BLaER1 treated with 17β-estradiol and CSF1 and Interleukin-3, amounts not matched to agents 10 nM and 100 nM (cell line): ENCODE results near the gene THEM4.
"Not testable (repeated sequence)": the region's sequence is repeated elsewhere in the genome, so short reads cannot be mapped to it uniquely, and the experiment has no call there.

ENCODE experiments used
- H3K27ac ChIP-seq, 11 experiments: shearing (Covaris generic); formaldehyde crosslinking; 2 replicates each; pipeline ENCODE4 v1.8.1; 2022
- H3K27me3 ChIP-seq, 11 experiments: shearing (Covaris generic); formaldehyde crosslinking; 2 replicates each; pipeline ENCODE4 v1.8.1; 2022
- H3K36me3 ChIP-seq, 11 experiments: shearing (Covaris generic); formaldehyde crosslinking; 2 replicates each; pipeline ENCODE4 v1.8.1; 2022
- H3K4me1 ChIP-seq, 10 experiments: shearing (Covaris generic); formaldehyde crosslinking; 2 replicates each; pipeline ENCODE4 v1.8.1; 2022
- H3K4me2 ChIP-seq, 11 experiments: shearing (Covaris generic); formaldehyde crosslinking; 2 replicates each; pipeline ENCODE4 v1.8.1; 2022
- H3K4me3 ChIP-seq, 10 experiments: shearing (Covaris generic); formaldehyde crosslinking; 2 replicates each; pipeline ENCODE4 v1.8.1; 2022
- H3K9ac ChIP-seq, 11 experiments: shearing (Covaris generic); formaldehyde crosslinking; 2 replicates each; pipeline ENCODE4 v1.8.1; 2022
- H3K9me3 ChIP-seq, 11 experiments: shearing (Covaris generic); formaldehyde crosslinking; replicated peaks in 1 of 11; 2 replicates each; pipeline ENCODE4 v1.8.1; 2022
- H4K20me1 ChIP-seq, 11 experiments: shearing (Covaris generic); formaldehyde crosslinking; 2 replicates each; pipeline ENCODE4 v1.8.1; 2022
- Cebpa-rat ChIP-seq, 11 experiments: shearing (Covaris generic); IDR thresholded peaks; 2 replicates each; pipeline ENCODE4 v1.8.1; 2022

THEM4 gene

DNA sequence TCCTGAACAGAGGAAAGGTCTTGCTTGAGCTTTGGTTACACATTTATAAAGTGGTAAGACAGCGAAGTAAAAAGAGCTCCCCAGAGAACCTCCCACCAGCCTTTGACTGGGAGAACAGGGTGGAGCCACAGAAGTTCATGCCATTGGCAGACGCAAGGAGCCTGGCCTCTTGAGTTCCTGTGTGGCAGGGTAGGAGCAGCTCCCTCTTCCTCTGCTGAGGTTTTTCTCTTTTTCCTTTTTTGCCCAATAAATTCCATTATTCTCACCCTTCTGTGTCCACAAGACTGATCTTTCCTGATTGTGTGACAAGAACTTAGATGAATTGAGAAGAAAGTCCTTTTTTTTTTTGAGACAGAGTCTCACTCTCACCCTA is 4.3 kb downstream of the THEM4 start:
- H3K9ac ChIP-seq: no peak overlapping the region
- no peak for TF ChIP-seq Cebpa-rat (IDR thresholded peaks at IDR 0.05)
- no peaks in the 10 kb centered on the region for H3K27me3 ChIP-seq
- H3K36me3 ChIP-seq: 0 out of 22 replicates have a peak, but pooled peaks cover 0 to 12% (median 0%) of the 10 kb centered on the region in 11 experiments
- H3K4me2 ChIP-seq: no peak overlapping the region
- H3K4me3 ChIP-seq: no peak overlapping the region
- H4K20me1 ChIP-seq: no peaks in the 10 kb centered on the region
- peaks cover 78 to 92% (median 82%) of the 10 kb centered on the region in 11 experiments for H3K9me3 ChIP-seq
- H3K4me1 ChIP-seq: no peaks in the 10 kb centered on the region
- no peak overlapping the region for H3K27ac ChIP-seq

- no peak overlapping the region for H3K4me2 ChIP-seq
- H3K27me3 ChIP-seq: no peaks in the 10 kb centered on the region
- H3K4me1 ChIP-seq: no peaks in the 10 kb centered on the region
- no peaks in the 10 kb centered on the region for H4K20me1 ChIP-seq
- H3K4me3 ChIP-seq: no peak overlapping the region
- TF ChIP-seq Cebpa-rat (IDR thresholded peaks at IDR 0.05): no peak
- no peak overlapping the region for H3K9ac ChIP-seq
- H3K9me3 ChIP-seq: peaks cover 67 to 92% (median 80%) of the 10 kb centered on the region in 11 experiments
- H3K36me3 ChIP-seq: 0 out of 22 replicates have a peak, but pooled peaks cover 0 to 4% (median 0%) of the 10 kb centered on the region in 11 experiments
- H3K27ac ChIP-seq: no peak overlapping the region
These were observed 6.5 kb downstream of the THEM4 start for GRCh38 chr1:151902858-151903257.

GRCh38 chr1:151900804-151901203 is 8.5 kb downstream of the THEM4 start:
- not testable (repeated sequence) for H3K27me3 ChIP-seq, H3K27ac ChIP-seq, H3K9ac ChIP-seq, H4K20me1 ChIP-seq, H3K4me3 ChIP-seq, H3K36me3 ChIP-seq, H3K4me2 ChIP-seq, H3K4me1 ChIP-seq
- H3K9me3 ChIP-seq: peaks cover 47 to 71% (median 62%) of the 10 kb centered on the region in 11 experiments

DNA sequence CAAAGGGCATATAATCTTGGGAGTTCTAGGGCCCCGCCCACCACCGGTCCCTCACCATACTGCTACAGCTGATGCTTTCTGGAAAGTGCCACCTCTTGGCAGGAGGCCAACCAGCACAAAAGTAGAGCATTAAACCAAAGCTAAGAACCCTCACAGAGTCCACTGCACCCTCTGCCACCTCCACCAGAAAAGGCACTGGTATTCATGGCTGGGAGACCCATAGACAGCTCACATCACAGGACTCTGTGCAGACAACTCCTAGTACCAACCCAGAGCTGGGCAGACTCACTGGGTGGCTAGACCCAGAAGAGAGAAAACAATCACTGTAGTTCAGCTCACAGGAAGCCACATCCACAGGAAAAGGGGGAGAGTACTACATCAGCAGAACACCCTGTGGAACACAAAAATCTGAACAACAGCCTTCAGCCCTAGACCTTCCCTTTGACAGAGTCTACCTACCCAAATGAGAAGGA is 10.8 kb downstream of the THEM4 start:
- no peak overlapping the region for H3K4me3 ChIP-seq
- no peaks in the 10 kb centered on the region for H3K36me3 ChIP-seq
- no peak overlapping the region for H3K4me2 ChIP-seq
- peaks cover 32 to 54% (median 46%) of the 10 kb centered on the region in 11 experiments for H3K9me3 ChIP-seq
- TF ChIP-seq Cebpa-rat (IDR thresholded peaks at IDR 0.05): no peak
- H3K27ac ChIP-seq: no peak overlapping the region
- H4K20me1 ChIP-seq: no peaks in the 10 kb centered on the region
- H3K4me1 ChIP-seq: no peaks in the 10 kb centered on the region
- H3K27me3 ChIP-seq: no peaks in the 10 kb centered on the region
- H3K9ac ChIP-seq: no peak overlapping the region

GRCh38 chr1:151897991-151898431 is 11.3 kb downstream of the THEM4 start:
- H3K4me3 ChIP-seq: no peak overlapping the region
- no peaks in the 10 kb centered on the region for H3K36me3 ChIP-seq
- H3K27me3 ChIP-seq: no peaks in the 10 kb centered on the region
- peaks cover 32 to 54% (median 46%) of the 10 kb centered on the region in 11 experiments for H3K9me3 ChIP-seq
- H3K9ac ChIP-seq: no peak overlapping the region
- no peaks in the 10 kb centered on the region for H4K20me1 ChIP-seq
- H3K4me1 ChIP-seq: no peaks in the 10 kb centered on the region
- H3K27ac ChIP-seq: no peak overlapping the region
- H3K4me2 ChIP-seq: no peak overlapping the region
- no peak for TF ChIP-seq Cebpa-rat (IDR thresholded peaks at IDR 0.05)

DNA sequence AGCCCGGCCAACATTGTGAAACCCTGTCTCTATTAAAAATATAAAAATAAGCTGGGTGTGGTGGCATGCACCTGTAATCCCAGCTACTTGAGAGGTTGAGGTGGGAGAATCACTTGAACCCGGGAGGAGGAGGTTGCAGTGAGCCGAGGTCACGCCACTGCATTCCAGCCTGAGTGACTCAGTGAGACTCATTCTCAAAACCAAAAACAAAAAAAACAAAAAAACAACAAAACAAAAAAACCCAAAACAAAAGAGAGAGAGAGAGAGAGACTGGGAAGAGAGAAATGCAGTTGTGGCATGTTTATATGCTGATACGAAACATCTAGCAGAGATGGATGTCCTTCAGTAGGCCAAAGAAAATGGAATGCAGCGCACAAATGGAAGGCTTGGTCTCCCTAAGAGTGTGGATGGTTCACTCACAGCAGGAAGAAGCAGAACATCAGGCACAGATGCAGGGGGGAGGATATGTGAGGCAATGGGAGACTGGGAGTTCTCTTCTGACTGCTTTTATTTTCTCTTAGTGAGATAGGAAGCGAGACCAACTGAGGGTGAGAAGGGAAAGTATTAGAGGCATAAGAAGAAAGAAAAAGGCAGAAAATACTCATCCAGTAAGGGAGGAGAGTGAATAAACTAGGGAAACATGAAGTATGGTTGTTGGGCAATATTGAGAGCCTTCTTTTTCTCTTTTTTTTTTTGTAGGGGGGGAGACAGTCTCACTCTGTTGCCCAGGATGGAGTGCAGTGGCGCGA is 16.0 kb downstream of the THEM4 start:
- Histone ChIP-seq H3K27me3 (no peaks in the 10 kb centered on the region), H3K9me3 (peaks cover 0 to 8% (median 5%) of the 10 kb centered on the region in 11 experiments; a peak in 11 of 22 replicates), H4K20me1 (no peaks in the 10 kb centered on the region), H3K4me1 (no peaks in the 10 kb centered on the region), H3K4me3 (no peak overlapping the region), H3K9ac (no peak overlapping the region), H3K36me3 (no peaks in the 10 kb centered on the region), H3K4me2 (no peak overlapping the region), H3K27ac (no peak overlapping the region)
- no peak for TF ChIP-seq Cebpa-rat (IDR thresholded peaks at IDR 0.05)

DNA sequence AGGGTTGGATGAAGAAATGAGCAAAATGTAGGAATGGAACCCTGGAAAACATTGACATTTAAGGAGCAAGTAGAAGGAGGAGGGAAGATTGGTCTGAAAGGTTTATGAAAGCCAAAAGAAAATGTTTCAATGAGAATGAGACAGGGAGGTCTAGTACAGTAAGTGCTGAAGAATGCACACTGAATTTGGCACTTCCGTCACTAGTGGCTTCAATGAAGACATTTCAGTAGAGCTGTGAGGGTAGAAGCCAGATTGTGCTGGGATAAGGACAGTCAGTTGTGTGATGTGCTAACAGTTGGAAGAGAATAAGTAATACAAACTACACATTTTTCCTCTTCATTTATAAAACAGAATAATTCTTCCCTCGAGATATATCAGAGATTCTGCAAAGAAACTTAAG is 17.1 kb downstream of the THEM4 start:
- H3K4me2 ChIP-seq: no peak overlapping the region
- H3K9ac ChIP-seq: no peak overlapping the region
- H3K36me3 ChIP-seq: no peaks in the 10 kb centered on the region
- H4K20me1 ChIP-seq: no peaks in the 10 kb centered on the region
- TF ChIP-seq Cebpa-rat (IDR thresholded peaks at IDR 0.05): no peak
- H3K27me3 ChIP-seq: no peaks in the 10 kb centered on the region
- H3K9me3 ChIP-seq: no peaks in the 10 kb centered on the region
- no peaks in the 10 kb centered on the region for H3K4me1 ChIP-seq
- H3K4me3 ChIP-seq: no peak overlapping the region
- H3K27ac ChIP-seq: no peak overlapping the region

DNA sequence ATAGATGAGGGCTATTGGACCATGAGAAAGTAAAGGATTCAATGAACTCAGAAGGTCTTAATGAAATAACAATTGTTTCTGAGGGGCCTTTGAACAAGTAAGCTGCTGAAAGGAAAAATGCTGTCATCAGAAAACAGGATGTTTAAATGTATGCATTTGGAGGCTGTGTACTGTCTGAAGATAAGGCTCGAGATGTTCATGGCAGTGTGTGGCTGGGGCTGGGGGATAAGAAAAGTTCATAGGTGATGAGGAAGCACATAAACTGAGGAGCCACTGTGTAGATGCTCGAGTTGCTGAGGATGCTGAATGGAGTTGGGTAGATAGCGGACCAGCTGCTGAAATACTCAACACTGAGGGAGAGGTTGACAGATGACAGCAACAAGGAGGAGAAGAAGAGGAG is 17.8 kb downstream of the THEM4 start:
- H3K36me3 ChIP-seq: no peaks in the 10 kb centered on the region
- H3K9ac ChIP-seq: no peak overlapping the region
- H4K20me1 ChIP-seq: no peaks in the 10 kb centered on the region
- no peak overlapping the region for H3K27ac ChIP-seq
- no peaks in the 10 kb centered on the region for H3K27me3 ChIP-seq
- no peak overlapping the region for H3K4me2 ChIP-seq
- H3K4me1 ChIP-seq: no peaks in the 10 kb centered on the region
- no peak overlapping the region for H3K4me3 ChIP-seq
- H3K9me3 ChIP-seq: peaks cover 0 to 6% (median 0%) of the 10 kb centered on the region in 11 experiments; a peak in 2 of 22 replicates
- no peak for TF ChIP-seq Cebpa-rat (IDR thresholded peaks at IDR 0.05)

- H3K9me3 ChIP-seq: peaks cover 0 to 7% (median 0%) of the 10 kb centered on the region in 11 experiments; a peak in 2 of 22 replicates
- no peaks in the 10 kb centered on the region for H3K4me1 ChIP-seq
- no peak overlapping the region for H3K27ac ChIP-seq
- H3K4me2 ChIP-seq: no peak overlapping the region
- no peak overlapping the region for H3K4me3 ChIP-seq
- no peaks in the 10 kb centered on the region for H3K27me3 ChIP-seq
- H3K36me3 ChIP-seq: no peaks in the 10 kb centered on the region
- no peak for TF ChIP-seq Cebpa-rat (IDR thresholded peaks at IDR 0.05)
- H3K9ac ChIP-seq: no peak overlapping the region
- H4K20me1 ChIP-seq: no peaks in the 10 kb centered on the region
These were observed 20.2 kb downstream of the THEM4 start for GRCh38 chr1:151888972-151889570.

DNA sequence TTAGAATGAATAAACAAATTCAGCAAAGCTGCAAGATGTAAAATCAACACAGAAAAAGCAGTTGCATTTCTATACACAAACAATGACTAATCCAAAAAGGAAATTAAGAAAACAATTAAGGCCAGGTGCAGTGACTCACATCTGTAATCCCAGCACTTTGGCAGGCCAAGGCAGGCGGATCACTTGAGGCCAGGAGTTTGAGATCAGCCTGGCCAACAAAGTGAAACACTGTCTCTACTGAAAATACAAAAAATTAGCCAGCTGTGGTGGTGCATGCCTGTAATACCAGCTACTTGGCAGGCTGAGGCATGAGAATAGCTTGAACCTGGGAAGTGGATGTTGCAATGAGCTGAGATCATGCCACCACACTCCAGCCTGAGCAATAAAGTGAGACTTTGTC is 22.3 kb downstream of the THEM4 start:
- no peak overlapping the region for H3K27ac ChIP-seq
- no peaks in the 10 kb centered on the region for H4K20me1 ChIP-seq
- no peak for TF ChIP-seq Cebpa-rat (IDR thresholded peaks at IDR 0.05)
- H3K9me3 ChIP-seq: peaks cover 0 to 7% (median 0%) of the 10 kb centered on the region in 11 experiments; a peak in 2 of 22 replicates
- no peak overlapping the region for H3K4me2 ChIP-seq
- no peaks in the 10 kb centered on the region for H3K27me3 ChIP-seq
- no peak overlapping the region for H3K4me3 ChIP-seq
- no peaks in the 10 kb centered on the region for H3K4me1 ChIP-seq
- H3K36me3 ChIP-seq: no peaks in the 10 kb centered on the region
- no peak overlapping the region for H3K9ac ChIP-seq
